ENCODE results near the gene ATF7.

ATF7 gene

DNA sequence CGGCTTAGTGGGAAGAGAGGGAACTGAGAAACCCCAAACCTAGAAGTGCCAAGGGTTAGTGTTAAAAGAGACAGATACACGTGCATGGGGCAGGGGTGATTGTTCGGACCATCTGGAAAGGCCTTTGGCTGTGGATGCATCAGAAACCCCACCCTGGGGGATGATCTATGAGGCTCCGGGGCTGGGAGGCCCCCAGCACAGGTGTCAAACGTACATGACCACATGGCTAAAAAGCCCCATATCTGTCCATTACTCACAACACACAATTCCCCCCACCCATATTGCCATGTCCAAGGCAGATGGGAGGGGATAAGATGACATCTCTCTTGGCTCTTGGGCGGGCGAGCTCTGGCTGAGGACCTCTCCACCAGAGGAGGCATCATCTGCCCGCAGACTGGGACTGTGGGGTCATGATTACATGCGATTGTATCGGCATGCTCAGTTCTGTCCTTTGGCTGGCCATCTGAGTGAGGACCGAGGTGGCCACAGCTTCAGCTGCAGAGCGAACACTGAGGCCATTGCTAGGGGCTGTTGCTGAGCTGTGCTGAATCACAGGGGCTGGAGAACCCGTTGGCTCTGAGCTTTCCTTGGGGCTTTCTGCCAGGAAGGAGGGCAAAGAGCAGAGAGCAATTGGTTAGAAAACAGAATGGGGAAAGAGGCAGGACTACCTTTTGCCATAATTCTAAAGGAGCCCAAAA is 109.3 kb downstream of the ATF7 start:
- DNase-seq = no peak

GRCh38 chr12:53515291-53515680 is 110.9 kb downstream of the ATF7 start:
- no peak for DNase-seq

- DNase-seq = no peak
These were observed 111.4 kb downstream of the ATF7 start for GRCh38 chr12:53514628-53515290.

DNA sequence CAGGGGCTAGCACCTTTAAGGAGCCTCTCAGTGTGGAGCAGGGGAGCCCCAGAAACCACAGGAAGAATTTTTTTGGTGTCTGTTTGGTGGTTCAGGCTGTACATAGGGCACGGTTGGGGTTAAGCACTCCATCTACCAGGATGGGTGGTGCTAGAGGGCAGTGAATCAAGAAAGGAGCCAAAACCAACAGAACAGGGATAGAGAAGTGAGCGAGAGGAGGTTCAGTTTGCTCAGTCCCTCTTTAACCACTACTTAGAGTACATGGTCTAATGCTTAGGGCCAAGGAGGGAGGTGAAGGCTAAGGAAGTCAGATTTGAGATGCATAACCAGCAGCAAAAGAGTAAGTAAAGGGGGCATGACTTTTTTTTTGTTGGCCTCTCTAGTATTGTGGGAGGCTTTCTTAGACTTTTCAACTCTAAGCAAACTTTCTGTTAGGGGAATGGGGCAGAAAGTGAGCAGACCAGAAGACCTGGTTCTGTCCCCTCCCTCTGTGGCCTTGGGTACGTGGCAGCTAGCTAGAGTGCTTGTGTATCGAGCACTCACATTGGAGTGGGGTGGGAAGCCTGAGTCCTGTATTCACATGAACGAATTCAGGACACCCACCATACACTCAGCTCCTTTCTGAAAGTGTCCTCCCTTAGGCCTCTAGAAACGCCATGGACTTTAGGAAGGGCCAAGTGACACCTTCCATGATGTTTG is 112.3 kb downstream of the ATF7 start:
- no peak for DNase-seq

GRCh38 chr12:53510181-53510812 is 115.9 kb downstream of the ATF7 start:
- no peak for DNase-seq

- peak; percentile 82 to 87 for DNase-seq
These were observed 117.5 kb downstream of the ATF7 start for GRCh38 chr12:53508534-53509170.

GRCh38 chr12:53507603-53507885 is 118.6 kb downstream of the ATF7 start:
- no peak for DNase-seq

DNA sequence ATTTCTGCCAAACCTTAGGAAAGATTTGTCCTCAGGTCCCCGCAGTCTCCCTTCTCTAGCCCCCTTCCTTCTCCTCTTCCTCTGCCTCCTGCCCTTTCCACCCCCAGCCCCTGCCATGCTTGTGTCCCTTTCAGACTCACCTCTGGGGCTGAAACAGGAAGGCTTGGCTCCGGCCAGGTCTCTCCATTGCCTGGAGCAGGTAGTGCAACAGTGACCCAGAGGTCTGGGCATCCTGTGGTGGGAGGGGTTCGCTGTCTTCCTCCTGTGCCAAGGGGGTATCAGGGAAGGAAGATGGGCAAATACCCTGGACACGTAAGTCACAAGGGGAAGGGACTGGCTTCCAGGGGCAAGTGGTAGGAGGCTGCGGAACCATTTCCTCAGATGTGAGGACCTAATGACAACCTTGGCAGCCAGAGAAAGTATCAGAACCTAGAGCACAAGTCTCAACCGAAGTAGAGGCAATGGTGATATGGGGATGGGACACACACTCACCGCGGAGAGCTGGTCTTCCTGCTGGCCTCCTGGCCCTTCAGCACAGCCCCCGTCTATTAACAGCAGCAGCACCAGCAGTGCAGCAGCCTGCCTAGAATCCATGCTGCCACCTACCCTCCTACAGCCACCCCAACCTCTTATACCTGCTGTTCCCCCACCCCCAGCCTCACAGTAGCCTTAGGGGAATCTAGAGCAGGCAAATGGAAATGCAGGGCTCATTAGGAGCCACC is 119.1 kb downstream of the ATF7 start, which contains the start of gene NPFF:
TSS of gene NPFF (minus strand) at position 604 of the 722 bp plus-strand sequence. CDS start at position 594, 10 bp downstream.
- no peak for DNase-seq

- no peak for DNase-seq
These were observed 119.8 kb downstream of the ATF7 start for GRCh38 chr12:53506450-53506785.

DNA sequence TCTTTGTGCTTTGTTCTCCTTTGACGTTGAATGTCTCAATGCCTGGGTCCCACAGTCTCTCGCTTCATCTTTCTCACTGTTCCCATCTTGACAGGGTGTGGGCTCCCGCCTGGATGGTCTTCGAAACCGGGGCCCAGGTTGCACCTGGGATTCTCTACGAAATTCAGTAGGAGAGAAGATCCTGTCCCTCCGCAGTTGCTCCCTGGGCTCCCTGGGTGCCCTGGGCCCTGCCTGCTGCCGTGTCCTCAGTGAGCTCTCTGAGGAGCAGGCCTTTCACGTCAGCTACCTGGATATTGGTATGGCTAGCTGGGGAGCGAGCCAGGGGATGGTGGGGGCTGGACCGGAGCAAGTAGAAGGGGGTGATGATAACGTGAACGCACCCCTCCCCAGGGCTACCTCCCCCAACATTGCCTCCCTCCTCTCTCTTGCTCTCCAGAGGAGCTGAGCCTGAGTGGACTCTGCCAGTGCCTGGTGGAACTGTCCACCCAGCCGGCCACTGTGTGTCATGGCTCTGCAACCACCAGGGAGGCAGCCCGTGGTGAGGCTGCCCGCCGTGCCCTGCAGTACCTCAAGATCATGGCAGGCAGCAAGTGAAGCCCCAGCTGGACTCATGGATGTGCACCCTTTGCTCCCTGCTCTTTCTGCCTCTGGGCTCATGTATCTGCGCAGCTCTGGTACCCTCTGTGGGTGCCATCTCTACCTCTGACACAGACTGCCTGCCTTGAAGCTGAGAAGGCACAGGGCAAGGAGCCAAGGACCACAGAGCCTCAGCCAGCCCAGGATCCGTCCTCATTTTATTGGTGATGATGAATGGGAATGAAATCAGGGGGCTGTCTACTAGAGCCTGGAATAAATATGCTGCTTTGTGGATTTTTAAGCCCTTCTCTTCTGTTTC is 120.4 kb downstream of the ATF7 start:
- no peak for DNase-seq

- DNase-seq = no peak
These were observed 121.1 kb downstream of the ATF7 start for GRCh38 chr12:53505086-53505485.

DNA sequence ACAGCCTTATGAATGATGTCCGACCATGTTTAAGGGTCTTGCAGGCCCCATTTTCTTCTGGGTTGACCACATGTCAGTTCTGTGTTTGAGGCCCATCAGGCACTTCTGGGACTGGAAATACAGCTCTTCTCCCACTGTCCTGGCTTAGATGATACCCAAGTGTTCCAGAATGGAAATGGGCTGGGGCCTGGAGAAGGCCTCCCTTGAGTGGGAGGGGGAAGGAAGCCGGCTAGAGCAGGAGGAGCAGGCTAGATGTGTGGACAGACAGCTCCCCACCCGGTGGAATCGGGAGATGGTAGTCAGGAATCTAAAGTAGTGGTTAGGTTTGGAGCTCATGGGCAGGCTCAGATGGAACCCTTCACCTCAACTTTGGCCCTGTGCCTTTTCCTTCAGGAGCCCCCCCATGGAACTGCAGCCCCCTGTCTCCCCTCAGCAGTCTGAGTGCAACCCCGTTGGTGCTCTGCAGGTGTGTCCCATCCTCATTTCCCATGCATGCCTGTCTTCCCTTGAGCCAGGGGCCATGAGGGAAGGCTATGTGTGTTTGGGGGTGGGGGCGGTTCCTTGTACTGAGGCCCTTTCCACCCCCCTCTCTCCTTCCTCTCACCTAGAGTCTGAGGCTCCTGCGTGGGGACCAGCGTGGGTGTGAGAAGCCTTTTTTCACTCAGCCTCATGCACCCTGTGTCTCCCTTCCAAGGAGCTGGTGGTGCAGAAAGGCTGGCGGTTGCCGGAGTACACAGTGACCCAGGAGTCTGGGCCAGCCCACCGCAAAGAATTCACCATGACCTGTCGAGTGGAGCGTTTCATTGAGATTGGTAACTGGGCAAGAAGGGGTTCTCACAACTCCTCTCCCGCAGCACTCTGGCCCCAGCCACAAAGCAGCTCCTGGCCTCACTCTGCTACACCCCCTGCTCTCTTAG is 121.9 kb downstream of the ATF7 start:
- no peak for DNase-seq

DNA sequence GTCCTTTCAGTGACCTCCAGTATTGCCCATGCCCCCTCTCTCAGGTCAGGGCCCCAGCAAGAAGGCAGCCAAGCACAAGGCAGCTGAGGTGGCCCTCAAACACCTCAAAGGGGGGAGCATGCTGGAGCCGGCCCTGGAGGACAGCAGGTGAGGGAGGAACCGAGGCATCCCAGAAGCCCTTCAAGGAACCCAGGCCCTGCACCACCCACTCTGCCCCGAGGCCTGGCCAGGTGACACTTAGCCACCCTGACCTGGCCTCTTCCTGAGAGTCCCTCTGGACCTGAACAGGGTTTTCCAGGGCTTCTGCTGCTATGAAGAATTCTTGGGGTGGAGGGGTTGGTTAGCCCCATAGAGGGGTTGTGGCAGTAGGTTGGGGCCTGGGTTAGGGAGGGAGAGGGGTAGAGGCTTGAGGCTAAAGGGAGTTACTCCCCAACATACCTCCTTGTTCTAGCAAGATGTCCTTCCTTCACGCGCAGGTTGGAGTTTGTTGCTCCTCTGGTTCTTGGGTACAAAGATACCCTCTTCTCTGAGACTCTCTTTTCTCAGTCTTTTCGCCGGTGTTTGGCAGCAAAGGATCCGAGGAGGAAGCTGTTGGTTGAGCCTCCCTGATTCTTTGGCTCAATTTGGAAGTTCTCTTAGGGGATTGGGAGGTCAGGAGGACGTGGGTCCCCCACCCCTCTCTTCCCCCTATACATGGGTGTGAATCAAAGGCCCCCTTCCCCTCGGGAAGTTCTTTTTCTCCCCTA is 123.0 kb downstream of the ATF7 start:
- no peak for DNase-seq

GRCh38 chr12:53502331-53502730 is 123.9 kb downstream of the ATF7 start:
- no peak for DNase-seq

DNA sequence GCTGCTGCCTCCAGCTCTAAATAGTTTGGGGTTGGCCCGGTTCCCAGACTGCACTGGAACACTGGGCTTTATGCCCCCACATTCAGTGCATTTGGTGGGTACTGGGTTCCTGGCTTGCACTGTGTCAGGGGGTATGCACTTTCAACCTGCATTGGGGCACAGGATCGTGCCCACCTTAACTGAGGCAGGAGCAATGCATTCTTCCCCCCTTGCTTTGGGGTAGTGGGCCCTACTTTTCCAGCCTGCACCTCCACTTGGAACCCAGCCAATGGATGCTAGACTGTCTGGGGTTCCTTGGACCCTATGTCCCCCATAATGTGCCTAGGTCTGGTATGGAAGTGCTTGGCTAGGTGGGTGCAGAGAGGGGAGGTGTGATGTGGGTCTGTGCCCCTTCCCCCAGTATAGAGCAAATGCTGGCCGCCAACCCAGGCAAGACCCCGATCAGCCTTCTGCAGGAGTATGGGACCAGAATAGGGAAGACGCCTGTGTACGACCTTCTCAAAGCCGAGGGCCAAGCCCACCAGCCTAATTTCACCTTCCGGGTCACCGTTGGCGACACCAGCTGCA is 124.5 kb downstream of the ATF7 start:
- no peak for DNase-seq

DNA sequence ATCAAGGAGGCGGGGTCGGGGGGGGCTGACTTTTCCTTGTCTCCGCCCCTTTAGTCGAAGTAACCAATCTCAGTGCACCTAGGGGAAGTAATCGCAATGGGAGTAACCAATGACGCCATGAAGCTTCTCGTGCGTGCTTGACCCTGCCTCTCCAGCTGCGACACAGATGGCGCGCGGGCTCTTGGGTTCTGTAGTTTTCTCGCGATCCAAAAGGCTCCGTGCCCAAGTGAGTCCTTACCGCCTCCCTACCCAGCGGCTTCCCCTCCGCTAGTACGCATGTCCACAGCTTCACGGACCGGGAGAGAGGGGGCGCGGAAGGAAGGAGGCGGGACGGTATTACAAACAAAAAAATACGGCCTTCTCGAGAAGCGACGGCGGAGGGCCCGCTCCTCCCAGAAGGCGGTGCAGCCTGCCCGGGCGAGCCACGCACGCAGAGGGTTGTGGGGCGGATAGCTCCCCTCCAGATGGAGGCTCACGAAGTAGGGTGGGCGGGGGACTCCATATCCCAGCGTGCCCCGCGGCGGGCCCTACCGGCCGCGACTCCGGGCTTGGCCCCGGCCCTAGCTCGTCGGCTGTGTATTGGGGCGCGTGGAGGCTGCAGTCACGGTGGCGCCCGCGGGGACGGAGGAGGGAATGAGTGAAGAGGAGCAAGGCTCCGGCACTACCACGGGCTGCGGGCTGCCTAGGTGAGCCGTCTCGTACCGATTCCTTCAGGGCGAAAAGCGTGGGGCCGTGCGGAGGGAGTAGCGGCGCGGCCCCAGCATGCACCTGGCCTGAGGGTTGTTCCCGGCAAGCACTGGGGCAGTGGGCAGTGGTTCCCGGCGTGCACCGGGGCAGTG is 125.2 kb downstream of the ATF7 start, which contains the start of gene TARBP2:
TSS of gene TARBP2 (plus strand) at position 508 of the 839 bp plus-strand sequence. CDS start at position 634, 126 bp downstream.
- peak; percentile 98 to 100 for DNase-seq

- peak; percentile 50 to 54 for DNase-seq
These were observed 125.9 kb downstream of the ATF7 start for GRCh38 chr12:53500142-53500775.

Measured in CD4-positive, alpha-beta T cell treated with Interferon alpha-2 for 1 hour (primary cell).